Mesothelial cell of epicardium (in vitro differentiated cells): ENCODE measurements around the gene WBP1L. TPM values are rescaled to one million over a fixed set of nuclear protein-coding genes. Genes with fewer than 3 reads are reported as not detected.

Experiments
- DNase-seq, 2 experiments: peaks; one replicate each; pipeline ENCODE4 v3.0.0; 2021; ENCODE audit warnings: low spot score in 2 of 2; ENCODE audit not compliant: unreplicated experiment in 2 of 2
- H3K27ac Mint-ChIP-seq: 2 replicates; pipeline ENCODE4 v1.8.0; 2021; ENCODE audit warnings: mixed read lengths
- H3K27me3 Mint-ChIP-seq: 2 replicates; pipeline ENCODE4 v1.8.0; 2021; ENCODE audit warnings: low read depth, mixed read lengths
- H3K36me3 Mint-ChIP-seq: 2 replicates; pipeline ENCODE4 v1.8.0; 2021; ENCODE audit warnings: mixed read lengths
- H3K4me1 Mint-ChIP-seq: 2 replicates; pipeline ENCODE4 v1.8.0; 2021; ENCODE audit warnings: mixed read lengths
- H3K4me3 Mint-ChIP-seq: 2 replicates; pipeline ENCODE4 v1.8.0; 2021; ENCODE audit warnings: mild to moderate bottlenecking, moderate library complexity, mixed read lengths
- H3K9me3 Mint-ChIP-seq: 2 replicates; pipeline ENCODE4 v1.8.0; 2021; ENCODE audit warnings: mixed read lengths
- total RNA-seq: library from RNA; stranded (reverse); gene quantifications from 3 replicates; pipeline ENCODE4 v1.2.1, GENCODE V29; 2021
- TF ChIP-seq, protein P1 (sequence below): fragments of 200-600 bp; sonication (generic); IDR thresholded peaks from one replicate; pipeline ENCODE4 v1.5.0; 2021; ENCODE audit warnings: antibody characterized with exemption; ENCODE audit not compliant: unreplicated experiment

The WBP1L gene
- total RNA-seq, 1 donor from 2014 or later = 56.7 TPM

DNA sequence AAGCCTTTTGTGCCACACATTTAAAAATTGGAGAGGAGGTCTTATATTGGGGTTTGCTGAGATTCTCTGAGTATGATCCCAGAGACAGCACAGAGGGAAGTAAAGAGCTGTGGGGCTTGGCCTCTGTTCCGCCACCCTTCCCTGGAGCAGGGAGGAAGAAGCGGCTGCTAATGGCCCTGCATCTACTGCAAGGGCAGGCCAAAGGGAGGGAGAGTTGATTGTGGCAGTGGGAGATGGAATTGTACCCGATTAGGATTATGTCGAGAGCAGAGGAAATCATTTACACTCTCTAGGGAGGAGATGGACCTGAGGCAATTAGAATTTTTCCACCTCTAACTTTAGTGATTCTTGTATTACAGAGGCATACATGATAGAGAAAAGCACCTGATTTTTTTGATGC, 64.6 kb downstream of the WBP1L start:
- H3K27me3 Mint-ChIP-seq = no peaks in the 10 kb centered on the region
- peaks cover 37% of the 10 kb centered on the region for H3K36me3 Mint-ChIP-seq
- peaks cover 5% of the 10 kb centered on the region for H3K9me3 Mint-ChIP-seq
- TF ChIP-seq, protein P1, sequence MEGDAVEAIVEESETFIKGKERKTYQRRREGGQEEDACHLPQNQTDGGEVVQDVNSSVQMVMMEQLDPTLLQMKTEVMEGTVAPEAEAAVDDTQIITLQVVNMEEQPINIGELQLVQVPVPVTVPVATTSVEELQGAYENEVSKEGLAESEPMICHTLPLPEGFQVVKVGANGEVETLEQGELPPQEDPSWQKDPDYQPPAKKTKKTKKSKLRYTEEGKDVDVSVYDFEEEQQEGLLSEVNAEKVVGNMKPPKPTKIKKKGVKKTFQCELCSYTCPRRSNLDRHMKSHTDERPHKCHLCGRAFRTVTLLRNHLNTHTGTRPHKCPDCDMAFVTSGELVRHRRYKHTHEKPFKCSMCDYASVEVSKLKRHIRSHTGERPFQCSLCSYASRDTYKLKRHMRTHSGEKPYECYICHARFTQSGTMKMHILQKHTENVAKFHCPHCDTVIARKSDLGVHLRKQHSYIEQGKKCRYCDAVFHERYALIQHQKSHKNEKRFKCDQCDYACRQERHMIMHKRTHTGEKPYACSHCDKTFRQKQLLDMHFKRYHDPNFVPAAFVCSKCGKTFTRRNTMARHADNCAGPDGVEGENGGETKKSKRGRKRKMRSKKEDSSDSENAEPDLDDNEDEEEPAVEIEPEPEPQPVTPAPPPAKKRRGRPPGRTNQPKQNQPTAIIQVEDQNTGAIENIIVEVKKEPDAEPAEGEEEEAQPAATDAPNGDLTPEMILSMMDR = no peak
- peak overlapping the region; percentile 71 for H3K27ac Mint-ChIP-seq
- H3K4me3 Mint-ChIP-seq = no peak overlapping the region
- H3K4me1 Mint-ChIP-seq = peaks cover 25% of the 10 kb centered on the region
- DNase-seq = no peak

DNA sequence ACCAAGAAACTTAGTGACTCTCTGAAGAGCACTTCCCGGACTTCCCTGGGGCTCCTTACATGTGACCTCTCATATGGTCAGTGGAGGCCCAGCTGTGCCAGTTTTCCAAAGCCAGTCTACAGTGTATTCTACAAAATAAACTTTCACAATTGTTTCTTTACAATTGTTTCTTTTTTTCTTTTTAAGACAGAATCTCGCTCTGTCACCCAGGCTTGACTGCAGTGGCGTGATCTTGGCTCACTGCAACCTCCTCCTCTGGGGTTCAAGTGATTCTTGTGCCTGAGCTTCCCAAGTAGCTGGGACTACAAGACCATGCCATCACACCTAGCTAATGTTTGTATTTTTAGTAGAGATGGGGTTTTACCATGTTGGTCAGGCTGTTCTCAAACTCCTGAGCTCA, 67.6 kb downstream of the WBP1L start:
- H3K27me3 Mint-ChIP-seq = no peaks in the 10 kb centered on the region
- TF ChIP-seq, protein P1 = no peak
- peaks cover 39% of the 10 kb centered on the region for H3K36me3 Mint-ChIP-seq
- no peak for DNase-seq
- no peak overlapping the region for H3K27ac Mint-ChIP-seq
- peaks cover 29% of the 10 kb centered on the region for H3K4me1 Mint-ChIP-seq
- no peaks in the 10 kb centered on the region for H3K9me3 Mint-ChIP-seq
- H3K4me3 Mint-ChIP-seq = no peak overlapping the region

DNA sequence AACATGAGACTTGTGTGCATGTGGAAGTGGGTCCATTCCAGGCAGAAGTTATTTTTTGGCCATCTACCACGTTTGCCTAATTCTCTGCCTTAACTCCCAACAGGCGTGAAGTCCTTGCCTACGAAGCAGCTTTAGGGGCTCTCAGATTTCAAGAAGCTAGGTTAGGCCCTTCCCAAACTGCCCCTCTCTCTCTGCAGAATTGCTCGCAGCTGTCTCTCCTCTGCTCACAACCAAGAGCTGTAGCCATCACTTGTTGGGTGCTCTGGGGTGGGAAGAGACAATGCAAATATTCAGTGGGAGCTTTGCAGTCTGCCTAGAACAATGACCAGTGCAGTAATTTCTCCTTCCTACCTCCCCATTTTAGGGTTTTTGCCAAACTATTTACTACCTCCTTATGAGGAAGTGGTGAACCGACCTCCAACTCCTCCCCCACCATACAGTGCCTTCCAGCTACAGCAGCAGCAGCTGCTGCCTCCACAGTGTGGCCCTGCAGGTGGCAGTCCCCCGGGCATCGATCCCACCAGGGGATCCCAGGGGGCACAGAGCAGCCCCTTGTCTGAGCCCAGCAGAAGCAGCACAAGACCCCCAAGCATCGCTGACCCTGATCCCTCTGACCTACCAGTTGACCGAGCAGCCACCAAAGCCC, 68.6 kb downstream of the WBP1L start:
- TF ChIP-seq, protein P1 = no peak
- Mint-ChIP-seq H3K36me3 (peaks cover 34% of the 10 kb centered on the region), H3K9me3 (no peaks in the 10 kb centered on the region), H3K27me3 (no peaks in the 10 kb centered on the region), H3K4me1 (peaks cover 24% of the 10 kb centered on the region), H3K4me3 (no peak overlapping the region), H3K27ac (no peak overlapping the region)
- no peak for DNase-seq

DNA sequence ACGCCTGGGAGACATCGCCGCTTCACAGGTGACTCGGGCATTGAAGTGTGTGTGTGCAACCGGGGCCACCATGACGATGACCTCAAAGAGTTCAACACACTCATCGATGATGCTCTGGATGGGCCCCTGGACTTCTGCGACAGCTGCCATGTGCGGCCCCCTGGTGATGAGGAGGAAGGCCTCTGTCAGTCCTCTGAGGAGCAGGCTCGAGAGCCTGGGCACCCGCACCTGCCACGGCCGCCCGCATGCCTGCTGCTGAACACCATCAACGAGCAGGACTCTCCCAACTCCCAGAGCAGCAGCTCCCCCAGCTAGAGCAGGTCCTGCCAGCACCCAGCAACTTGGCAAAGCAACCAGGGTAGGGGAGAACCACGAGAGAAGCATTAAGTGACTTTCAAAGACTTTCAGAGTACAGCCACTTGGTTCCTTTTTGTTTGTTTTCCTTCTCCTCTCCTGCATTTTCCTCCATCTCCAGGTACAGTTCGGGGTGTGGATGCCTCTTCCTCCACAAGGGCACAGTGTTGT, 69.3 kb downstream of the WBP1L start:
- Mint-ChIP-seq H3K9me3 (no peaks in the 10 kb centered on the region), H3K27ac (no peak overlapping the region), H3K27me3 (no peaks in the 10 kb centered on the region), H3K4me1 (peaks cover 24% of the 10 kb centered on the region), H3K4me3 (no peak overlapping the region), H3K36me3 (peaks cover 34% of the 10 kb centered on the region)
- no peak for DNase-seq
- TF ChIP-seq, protein P1 = no peak

DNA sequence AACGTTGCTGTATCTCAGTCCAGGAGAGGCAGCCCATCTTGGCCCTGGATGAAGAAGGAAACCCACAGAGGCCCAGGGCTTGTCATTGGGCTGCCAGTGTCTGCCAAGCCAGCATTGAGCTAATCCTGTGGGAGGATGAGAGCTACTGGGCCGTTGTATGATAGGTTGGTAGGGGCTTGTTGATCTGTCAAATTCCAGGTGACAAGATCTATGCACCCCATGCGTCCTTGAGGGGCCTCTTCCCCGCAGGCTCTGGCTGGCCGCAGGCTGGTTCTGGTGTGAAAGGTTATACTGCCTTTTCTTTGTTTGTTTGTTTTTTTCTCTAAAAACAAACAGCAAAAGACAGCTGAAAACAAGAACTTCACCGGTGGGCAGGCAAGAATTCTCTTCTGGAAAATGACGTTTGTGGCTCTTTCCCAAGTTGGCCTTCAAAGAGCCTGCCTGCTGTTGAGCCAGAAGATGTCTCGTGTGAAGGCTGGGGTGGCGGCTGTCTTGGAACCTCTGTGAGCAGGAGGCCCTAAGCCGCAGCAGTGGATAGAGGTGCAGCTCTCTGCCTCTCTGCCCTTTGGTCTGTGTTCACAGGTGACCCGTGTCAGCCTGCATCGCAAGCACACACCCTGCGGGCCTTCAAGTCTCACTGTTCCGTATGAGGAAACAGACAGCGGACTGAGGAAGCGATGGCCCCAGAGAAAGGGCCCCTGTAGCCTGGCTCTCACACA, 70.1 kb downstream of the WBP1L start:
- TF ChIP-seq, protein P1 = no peak
- peaks cover 19% of the 10 kb centered on the region for H3K4me1 Mint-ChIP-seq
- H3K36me3 Mint-ChIP-seq = peaks cover 31% of the 10 kb centered on the region
- H3K27ac Mint-ChIP-seq = no peak overlapping the region
- H3K27me3 Mint-ChIP-seq = no peaks in the 10 kb centered on the region
- no peak for DNase-seq
- H3K4me3 Mint-ChIP-seq = no peak overlapping the region
- no peaks in the 10 kb centered on the region for H3K9me3 Mint-ChIP-seq
